ENCODE data around the gene ATP5MC2.

GRCh38 chr12:53719649-53720048 lies 43.8 kb upstream of the ATP5MC2 start:
- no peak for TF ChIP-seq CTCF (IDR thresholded peaks at IDR 0.05; ENCODE audit: insufficient read depth, low read length, poor library complexity, severe bottlenecking)
- no peak for TF ChIP-seq EZH2phosphoT487 (conservative IDR thresholded peaks at IDR 0.05; ENCODE audit: low read length)

Measured in SU-DHL-6 (cell line).